ENCODE measurements around the gene NCOR2.

NCOR2 gene

DNA sequence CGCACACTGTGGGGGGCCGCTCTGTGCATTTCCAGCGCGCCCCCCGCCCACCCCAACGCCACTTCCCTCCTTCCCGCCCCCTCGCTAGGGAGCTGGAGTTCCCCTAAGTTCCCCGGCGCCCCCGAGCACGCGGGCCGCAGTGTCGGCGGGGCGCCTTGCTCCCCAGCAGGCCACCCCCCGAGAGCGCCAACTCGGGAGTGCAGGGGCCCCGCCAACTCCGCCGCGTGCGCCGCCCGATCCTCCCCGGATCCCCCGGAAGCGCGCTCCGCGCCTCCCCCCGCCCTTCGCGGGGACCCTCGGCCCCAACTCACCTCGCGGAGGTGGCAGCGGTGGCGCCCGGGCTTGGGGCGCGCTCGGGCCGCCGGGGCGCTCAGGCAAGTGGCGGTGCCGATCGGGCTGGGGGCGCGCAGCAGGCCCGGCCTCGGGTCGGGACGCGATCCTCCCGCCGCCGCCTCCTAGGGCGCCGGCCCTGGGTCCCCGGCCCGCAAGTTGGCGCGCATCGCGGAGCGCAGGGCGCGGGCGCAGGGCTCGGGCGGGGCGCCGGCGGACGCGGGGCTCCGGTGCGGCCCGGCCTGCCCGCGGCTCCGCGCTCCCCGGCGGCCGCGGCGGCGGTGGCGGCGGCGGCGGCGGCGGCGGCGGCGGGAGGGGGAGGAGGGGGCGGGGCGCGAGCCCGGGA is at the start of gene NCOR2:
NCOR2 (minus strand) TSS at position 616 of the 676 bp plus-strand sequence. CDS start 72,361 bp downstream, outside the sequence.
- DNase-seq (ENCODE audit: low spot score), result no peak

DNA sequence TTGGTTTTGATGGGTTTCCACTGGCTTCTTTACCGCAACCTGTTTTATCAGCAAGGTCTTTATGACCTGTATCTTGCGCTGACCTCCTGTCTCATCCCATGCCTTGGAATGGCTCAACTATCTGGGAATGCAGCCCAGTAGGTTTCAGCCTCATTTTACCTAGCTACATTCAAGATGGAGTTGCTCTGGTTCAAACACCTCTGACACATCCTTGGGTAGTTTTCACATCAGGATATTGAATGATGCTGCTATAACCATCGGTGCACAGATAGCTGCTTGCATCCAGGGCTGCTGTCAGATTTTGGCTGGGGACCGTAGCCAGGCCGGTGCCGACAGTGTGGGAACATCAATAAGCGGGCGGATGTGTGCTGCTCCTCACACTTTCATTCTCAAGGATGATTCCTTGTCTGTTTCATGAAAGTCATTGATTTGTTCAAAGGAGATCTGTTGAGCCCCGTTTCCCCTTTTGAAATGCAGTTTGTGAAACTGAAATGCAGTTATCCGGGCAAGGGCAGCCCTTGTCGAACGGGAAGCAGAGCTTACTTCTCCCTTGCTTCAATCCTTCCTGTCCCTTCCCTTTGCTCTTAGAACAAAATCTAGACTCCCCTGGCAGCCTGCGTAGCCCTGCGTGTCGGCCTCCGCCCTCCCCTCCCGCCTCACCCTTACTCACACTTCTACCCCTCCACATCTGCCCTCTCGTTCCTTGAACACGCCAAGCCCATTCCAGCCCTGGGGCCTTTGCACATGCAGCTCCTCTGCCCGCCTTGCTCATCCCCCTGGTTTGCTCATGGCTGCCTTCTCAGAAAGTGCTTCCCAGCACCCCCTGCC is 49.2 kb upstream of the NCOR2 start:
- no peak for DNase-seq (ENCODE audit: low spot score)

DNA sequence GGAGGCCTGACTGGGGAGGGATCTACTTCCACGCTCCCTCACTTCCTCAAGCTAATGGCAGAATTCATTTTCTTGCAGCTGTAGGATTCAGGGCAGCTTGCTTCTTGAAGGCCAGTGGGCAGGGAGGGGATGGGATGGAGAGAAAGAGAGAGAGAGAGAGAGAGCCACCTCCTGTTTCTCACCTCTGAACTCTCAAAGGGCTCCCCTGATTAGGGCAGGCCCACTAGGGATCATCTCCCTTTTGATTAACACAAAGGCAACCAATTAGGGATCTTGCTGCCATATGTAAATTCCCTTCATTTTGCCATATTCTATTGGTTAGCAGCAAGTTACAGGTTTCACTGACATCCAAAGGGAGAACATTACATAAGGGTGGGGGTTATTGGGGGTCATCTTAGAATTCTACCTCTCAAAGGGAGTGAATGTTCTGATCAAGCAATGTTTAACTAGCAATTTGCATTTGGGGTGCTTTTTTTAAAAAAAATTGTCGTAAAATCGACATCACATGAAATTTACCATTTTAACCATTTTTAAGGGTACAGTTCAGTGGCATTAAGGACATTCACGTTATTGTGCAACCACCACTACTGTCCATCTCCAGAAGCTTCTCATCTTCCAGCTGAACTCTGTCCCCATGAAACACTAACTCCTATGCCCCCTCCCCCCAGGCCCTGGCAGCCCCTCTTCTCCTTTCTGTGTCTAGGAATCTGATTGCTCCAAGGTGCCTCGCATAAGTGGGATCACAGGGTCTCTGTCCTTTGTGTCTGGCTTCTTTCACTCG is 47.3 kb upstream of the NCOR2 start:
- DNase-seq (ENCODE audit: low spot score), result no peak

DNA sequence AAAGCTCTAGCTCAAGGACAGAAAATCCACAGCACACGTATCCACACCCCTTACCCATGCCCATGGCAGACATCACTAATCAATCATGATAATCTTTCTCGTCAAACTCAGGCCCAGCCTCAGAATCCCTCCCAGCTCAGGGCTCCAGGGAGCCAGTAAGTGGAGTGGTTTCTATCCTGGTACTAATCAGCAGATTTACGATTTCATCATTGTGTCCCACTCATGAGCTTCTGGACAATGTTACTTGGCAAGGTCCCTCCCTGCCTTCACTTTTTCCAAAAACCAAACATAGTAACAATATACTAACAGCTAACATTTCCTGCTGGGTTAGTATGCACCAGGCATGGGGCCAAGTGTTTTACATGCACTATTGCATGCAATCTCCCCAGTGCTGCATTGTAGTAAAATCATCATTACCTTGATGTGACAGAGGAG is 45.8 kb upstream of the NCOR2 start:
- DNase-seq (ENCODE audit: low spot score), result no peak

DNA sequence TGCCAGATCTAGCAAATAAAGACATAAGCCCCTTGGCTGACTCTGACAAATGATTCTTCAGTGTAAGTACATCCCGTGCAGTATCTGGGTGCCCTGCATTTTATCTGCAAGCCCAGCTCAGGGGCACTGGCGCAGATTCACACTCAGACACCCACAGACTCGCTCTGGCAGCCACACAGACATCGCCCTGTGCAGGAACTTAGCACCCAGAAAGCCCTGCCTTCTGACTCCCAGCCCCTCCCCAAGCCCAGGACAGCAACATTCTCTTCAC is 44.9 kb upstream of the NCOR2 start:
- no peak for DNase-seq (ENCODE audit: low spot score)

DNA sequence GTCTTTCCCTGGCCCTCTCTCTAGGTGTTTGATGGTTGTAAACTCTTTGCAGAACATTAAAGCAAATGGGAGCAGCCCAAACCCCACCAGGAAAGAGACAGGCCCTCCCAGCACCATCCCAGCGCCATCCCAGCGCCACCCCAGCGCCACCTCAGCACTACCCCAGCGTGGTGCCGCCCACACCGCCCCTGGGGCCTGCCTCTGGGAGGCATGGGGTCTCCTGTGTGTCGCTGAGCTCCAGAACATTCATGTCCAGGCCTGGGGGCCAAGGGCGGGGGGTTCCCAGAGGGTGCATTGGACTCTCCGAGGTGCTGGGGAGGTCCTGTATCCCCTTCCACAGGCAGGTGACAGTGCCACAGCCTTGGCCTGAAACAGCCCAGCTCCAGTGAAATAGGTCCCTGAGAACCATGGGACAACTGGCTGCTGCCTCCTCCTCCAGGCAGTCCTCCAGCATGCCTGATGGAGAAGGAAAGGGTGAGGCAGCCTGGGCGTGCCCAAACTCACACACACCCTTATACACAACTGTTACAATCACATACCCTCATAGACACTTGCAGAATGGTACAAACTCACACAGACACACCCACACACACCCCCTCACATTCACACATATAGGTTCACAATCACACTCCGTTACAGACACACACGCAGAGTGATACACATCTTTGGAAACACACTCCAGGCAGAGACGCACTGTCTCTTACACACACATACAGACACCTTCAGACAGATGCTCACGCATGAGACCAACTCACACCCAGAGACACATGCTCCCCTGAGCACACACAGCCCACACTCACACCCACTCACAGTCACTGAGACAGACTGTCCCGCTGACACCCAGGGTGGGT is 44.4 kb upstream of the NCOR2 start:
- DNase-seq (ENCODE audit: low spot score), result no peak

DNA sequence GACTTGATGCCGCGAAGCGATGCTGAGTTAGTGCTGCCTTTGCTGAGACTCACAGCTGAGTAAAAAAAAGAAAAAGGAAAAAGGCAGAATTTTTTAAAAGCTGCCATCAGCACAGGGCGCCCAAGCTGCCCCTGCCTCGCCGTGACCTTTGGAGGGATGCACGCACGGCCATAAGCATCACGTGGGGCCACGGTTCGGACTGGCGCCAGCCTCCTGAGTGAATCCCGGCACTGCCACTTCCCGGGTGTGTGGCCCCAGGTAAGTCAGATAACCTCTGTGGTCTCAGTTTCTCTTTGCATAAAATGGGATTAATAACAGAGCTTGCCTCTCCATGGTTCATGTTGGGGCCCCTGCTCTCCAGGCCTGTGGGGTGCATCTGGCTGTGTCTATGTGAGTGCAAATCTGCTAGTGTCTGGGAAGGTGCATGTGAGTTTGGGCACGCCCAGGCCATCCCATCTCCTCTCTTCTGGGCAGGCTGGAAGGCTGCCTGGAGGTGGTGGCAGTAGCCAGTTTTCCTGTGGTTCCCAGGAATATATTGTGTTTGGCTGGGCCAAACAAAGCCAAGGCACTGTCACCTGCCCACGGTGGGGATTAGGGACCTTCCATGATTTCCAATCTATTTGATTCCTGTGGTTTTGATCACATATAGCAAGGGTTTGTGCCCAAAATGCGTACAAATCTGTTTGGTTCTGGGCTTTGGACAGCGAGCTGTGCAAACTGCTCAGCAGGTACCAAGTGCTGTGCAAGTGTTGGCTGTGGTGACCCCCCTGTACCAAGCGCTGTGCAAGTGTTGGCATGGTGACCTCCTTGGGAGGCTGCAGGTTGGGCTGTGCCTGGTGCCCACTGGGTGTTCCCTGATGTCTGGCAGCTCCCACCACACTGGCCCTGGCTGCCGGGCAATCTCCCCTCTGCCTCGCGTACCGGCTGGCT is 43.5 kb upstream of the NCOR2 start:
- DNase-seq (ENCODE audit: low spot score), result no peak

DNA sequence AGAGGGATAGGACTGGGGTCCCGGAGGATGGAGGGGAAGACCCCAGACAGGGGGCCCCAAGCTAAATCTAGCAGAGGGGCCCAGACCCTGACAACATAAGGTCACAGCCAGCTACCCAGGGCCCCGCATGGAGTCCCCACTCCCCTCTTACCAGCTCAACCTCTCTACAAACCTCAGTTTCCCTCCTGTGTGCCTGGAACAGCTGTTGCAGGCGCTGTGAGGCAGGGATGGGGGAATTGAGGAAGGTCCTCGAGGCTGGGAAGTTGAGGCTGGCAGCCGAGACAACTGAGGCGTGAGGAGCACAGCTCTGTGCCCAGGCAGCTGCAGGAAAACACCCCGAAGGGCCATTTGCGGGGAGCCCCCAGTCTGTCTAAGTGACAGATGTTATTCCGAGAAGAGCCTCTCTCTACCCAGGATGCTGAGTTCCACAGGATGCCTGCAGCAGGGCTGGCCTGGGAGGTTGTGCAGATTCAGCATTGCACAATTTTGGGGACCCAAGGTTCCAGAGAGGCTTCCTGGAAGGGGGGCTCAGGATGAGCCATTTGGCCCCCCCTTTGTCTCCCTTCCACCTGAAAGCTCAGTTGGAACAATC is 42.7 kb upstream of the NCOR2 start:
- no peak for DNase-seq (ENCODE audit: low spot score)

DNA sequence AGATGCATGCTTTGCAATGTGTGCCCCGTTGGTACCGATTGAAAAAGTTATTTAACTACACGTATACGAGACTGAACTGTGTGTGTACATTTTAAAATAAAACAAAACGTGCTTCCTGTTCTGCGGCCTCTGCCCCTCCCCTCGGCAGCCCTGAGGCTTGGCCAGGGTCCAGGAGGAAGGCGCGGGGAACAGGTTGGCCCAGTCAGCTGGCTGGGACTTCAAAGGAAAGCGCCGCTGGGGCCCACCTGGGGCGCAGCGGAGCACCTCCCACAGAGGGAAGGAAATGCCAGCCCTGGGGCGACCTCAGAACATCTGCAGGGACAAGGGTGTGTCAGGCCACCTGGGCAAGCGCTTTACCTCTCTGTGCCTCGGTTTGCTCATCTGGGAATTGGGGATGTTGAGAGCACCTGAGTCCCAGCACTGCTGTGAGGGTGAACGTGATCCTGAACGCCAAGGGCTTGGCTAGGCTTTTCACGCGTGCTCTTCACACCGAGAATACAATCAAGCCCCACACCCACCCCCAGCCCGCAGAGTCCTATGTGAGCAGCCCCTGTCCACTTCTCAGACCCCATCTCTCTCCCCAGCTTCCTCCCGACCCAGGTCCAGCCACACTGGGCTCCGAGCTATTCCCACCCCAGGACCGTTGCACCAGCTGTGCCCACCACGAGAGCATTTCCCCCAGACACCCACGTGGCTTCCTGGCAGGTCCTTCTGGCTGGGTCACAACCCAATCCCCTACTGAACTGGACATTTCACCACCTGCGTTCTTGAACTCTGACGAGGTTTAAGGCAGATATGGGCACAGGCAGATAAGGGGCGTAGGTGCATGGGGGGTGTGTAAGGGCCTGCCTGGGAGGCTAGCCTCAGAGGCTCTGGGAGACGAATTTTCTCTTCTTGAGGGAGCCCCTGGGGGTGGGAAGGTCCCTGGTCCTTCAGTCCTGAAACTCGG is 41.9 kb upstream of the NCOR2 start:
- no peak for DNase-seq (ENCODE audit: low spot score)

DNA sequence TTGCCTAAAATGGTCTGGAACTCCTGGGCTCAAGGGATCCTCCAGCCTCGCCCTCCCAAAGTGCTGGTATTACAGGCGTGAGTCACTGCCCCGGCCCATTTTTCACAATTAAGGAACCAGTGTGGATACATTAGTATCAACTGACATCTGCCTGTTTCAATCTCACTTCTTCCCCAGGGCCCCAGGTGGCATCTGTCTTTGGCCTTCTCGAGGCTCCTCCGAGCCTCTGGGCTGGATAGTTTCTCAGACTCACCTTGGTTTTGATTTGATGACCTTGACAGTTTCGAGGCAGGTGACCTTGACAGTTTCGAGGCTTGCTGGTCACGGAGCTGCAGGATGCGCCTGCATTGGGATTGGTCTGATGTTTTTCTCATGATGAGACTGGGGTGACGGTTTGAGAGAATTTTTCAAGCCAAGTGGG is 41.0 kb upstream of the NCOR2 start:
- DNase-seq (ENCODE audit: low spot score), result no peak

DNA sequence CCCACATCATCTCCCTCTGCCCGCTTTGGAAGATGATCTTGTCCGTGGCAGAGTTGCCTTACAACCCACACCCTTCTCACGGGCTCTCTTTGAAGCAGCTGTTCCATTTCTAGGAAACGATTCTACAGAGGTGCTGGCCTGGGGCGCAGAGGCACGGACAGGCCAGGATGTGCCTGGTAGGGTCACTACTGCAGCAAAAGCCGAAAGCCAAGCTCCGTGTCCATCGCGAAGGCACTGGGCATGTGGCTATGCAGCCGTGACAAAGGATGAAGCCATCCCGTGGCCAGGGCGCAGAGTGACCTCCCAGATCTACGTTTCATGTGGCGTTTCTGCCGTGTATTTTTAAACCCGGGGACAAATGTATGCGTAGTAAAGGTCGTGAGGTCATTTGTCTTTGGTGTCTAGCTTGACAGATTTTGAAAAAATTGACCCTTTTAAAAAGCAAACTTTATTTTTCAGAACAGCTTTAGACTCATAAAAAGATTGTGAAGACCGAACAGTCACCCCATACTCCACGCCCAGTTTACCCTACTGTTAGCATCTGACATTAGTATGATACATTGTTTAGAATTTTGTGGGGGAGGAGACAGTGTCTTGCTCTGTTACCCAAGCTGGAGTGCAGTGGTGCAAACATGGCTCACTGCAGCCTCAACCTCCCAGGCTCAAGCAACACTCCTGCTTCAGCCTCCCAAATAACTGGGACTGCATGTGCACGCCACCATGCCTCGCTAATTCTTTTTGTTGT is 40.4 kb upstream of the NCOR2 start:
- DNase-seq (ENCODE audit: low spot score), result no peak

DNA sequence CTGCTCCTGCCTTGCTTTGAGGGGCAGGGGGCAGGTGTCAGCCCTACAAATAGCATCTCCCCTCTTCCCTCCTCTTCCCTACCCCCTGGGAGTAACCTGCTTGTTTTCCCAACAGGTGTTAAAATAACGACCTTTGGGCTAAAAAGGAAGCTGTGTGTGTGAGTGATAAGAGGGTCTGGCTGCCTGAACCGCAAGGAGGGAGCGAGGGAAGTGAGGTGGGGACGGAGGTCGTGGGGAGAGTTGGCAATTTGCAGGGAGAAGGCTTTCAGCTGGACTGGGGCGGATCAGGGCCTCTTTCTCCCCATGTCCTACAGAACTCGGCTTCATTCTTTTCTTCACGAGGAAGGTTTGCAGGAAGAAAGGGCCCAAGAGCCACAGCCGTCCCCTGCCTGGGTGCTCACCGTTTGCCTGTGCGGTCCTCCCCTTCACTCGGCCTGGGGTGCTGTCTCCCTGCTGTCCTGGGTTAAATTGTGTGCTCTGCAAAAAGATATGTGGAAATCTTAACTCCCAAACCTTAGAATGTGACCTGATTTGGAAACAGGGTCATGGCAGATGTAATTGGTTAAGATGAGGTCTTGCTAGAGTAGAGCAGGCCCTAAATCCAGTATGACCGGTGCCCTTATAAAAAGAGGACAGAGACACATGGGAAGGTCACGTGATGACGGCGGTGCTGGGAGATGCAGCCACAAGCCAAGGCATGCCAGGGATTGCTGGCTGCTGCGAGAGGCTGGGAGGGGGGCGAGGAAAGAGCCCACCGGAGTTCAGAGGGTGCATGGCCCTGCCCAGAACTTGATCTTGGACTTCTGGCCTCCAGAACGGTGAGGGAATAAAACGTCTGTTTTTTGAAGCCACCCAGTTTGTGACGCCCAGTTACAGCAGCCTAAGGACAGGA is 38.7 kb upstream of the NCOR2 start:
- DNase-seq (ENCODE audit: low spot score), result no peak

DNA sequence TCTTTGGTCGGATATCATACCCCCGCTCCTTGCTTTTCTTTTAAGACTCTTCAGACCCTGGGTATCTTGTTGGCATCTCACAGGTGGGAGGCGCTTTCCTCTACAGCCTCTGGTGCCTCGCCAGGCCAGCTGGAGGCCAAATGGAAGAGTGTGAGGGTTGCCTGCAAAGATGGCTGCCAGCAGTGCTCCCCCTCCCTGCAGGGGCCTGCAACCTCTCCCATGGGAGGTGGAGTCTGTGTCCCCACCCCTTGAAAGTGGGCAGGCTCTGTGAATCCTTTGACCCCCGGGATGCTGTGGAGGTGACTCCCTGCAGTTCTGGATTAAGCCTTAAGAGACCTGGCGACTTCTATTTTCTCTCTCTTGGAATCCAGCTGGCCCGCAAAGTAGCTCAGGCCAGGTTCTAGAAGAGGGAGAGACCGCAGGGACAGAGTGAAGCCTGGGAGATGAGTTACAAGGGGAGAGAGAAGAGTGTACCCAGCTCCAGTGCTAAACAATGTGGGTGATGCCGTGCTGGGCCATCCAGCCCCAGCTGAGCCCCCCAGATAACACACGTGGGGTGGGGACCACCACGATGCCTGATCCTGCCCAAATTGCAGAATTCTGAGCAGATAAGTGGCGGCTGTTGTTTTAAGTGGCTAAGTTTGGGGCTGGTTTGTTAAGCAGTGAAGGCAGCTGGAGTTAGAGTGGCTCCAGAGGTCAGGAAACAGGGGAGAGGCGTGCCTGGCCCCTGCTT is 37.9 kb upstream of the NCOR2 start:
- no peak for DNase-seq (ENCODE audit: low spot score)

DNA sequence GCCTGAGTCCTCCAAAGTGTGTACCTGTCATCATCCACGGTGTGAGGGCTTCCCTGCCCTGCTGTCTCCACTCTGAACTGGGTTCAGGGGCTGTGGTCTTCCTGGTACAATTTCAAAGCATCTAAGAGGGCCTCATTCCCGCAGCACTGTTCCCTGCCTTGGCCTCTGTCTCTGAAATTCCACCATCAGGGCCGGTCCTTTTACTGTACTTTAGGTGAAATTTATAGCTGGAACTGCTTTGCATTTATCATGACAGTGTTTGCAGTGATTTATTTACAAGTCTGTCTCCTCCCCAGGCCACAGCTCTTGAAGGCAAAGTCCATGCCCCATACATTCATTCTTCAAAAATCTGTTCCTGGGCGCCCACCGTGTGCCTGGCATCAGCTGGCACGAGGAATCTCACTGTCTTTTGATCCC is 36.9 kb upstream of the NCOR2 start:
- DNase-seq (ENCODE audit: low spot score), result no peak

DNA sequence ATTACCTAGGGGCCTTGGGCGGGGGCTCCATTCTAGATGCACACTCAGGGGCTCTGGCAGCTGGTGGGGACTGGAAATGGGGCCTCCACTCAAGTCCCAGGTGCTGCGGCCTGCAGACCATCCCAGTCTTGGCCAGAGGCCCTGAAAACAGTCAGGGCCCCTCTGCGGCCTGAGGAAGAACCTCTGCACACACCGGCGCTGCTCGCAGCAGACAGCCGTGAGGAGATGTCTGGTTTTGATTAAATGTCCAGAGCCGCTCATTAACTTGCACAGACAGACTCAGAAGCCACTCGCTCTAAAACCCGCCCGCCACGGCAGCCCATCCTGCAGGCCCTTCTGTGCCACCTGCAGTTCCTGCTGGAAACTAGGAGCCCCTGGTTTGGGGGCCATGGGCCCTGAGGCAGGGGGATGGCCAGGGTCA is 36.4 kb upstream of the NCOR2 start:
- no peak for DNase-seq (ENCODE audit: low spot score)

DNA sequence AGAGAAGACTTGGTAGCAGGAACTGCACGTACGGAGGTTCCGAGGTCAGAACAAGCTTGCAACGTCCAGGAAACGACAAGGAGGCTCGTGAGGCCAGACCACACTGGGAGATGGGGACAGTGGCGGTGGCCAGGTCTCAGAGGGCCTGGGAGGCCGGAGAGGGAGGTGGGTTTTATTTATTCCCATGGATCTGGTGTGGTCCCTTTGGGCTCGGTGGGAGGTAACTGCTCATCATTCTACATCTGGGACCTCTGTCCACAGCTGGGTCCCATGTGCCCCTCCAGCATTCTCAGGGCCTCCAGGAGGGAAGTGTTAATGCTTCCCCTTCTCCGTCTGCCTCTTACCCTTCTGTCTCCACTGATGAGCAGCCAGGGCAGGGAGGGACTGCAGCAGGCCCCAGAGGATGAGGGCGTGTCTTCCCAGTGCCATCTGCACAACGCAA is 35.7 kb upstream of the NCOR2 start:
- DNase-seq (ENCODE audit: low spot score), result no peak

DNA sequence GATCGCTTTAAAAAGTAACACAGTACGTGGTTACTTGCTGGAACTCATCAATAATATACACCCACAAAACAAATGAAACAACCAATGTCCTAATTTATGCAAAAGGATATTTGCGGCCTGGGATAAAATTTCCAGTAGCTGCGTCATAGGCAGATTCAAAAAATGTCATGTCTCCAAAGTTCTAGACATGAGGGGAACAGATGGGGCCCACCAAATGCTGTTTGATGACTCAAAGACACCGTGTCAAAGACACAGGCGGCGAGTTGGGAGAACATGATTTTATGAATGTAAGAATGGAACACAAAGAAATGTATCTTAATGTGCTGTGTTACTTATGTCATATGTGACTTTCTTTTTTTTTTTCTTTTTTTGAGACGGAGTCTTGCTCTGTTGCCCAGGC is 34.3 kb upstream of the NCOR2 start:
- DNase-seq (ENCODE audit: low spot score), result no peak
